HT1080 (cell line): Measurements from ENCODE around the gene CD2BP2. TPM values are rescaled to one million over a fixed set of nuclear protein-coding genes. Genes with fewer than 3 reads are reported as not detected.
A peak's percentile ranks its signal among the peaks of the same experiment; 100 is the strongest.
"Not testable (repeated sequence)": the region's sequence is repeated elsewhere in the genome, so short reads cannot be mapped to it uniquely, and the experiment has no call there.

Experiments used
- DNase-seq: peaks from one replicate; pipeline ENCODE4 v3.0.0-alpha.2; 2015; ENCODE audit warnings: low read depth
- polyA plus RNA-seq, 2 experiments: library from polyadenylated mRNA; depleted of rRNA; stranded (reverse); fragments of >200 nt; gene quantifications; 2 replicates each; pipeline ENCODE4 v1.2.3, GENCODE V29; 2015
- total RNA-seq: library from RNA; depleted of rRNA; stranded (reverse); fragments of >200 nt; shearing (Covaris generic); gene quantifications from 2 replicates; pipeline ENCODE4 v1.2.3, GENCODE V29; 2014; rRNA removed

Gene CD2BP2
- 70.0 and 77.7 TPM in 2 replicates for total RNA-seq
- 49.8 and 54.3 TPM in 2 replicates for polyA plus RNA-seq (2015; cell fraction: cytosol; rRNA removed)
- polyA plus RNA-seq (2015; cell fraction: nucleus; rRNA removed) = 107 and 109 TPM in 2 replicates

GRCh38 chr16:30355144-30355953, at the start of gene CD2BP2:
Gene CD2BP2, minus strand, starts transcription at chr16:30355308. Its CDS starts 627 bp downstream, at chr16:30354681.
- DNase-seq = peak; percentile 99

DNA sequence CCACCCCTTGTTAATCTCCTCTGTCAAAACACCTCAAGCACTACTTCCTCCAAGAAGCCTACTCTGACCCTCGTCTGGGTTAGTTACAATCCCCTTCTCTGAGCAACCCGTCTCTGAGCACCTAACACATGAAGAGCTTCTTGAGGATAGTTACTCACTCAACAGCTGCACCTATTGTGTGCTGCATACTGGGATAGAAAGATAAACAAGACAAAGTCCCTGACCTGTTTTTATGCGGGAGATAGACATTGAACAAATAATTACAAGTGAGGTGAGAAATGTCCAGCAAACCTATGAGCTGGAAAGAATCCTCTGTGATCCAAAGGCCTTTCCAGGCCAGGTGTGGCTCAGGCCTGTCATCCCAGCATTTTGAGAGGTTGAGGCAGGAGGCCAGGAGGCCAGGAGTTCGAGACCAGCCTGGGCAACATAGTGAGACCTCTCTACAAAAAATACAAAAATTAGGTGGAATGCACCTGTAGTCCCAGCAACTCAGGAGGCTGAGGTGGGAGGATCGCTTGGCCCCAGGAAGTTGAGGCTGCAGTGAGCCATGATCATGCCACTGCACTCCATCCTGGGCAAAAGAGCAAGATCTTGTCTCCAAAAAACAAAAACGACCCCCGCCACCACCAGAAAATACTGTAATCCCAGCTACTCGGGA, 46.8 kb upstream of the CD2BP2 start:
- DNase-seq = no peak

GRCh38 chr16:30399435-30400186, 44.5 kb upstream of the CD2BP2 start:
- DNase-seq = no peak

DNA sequence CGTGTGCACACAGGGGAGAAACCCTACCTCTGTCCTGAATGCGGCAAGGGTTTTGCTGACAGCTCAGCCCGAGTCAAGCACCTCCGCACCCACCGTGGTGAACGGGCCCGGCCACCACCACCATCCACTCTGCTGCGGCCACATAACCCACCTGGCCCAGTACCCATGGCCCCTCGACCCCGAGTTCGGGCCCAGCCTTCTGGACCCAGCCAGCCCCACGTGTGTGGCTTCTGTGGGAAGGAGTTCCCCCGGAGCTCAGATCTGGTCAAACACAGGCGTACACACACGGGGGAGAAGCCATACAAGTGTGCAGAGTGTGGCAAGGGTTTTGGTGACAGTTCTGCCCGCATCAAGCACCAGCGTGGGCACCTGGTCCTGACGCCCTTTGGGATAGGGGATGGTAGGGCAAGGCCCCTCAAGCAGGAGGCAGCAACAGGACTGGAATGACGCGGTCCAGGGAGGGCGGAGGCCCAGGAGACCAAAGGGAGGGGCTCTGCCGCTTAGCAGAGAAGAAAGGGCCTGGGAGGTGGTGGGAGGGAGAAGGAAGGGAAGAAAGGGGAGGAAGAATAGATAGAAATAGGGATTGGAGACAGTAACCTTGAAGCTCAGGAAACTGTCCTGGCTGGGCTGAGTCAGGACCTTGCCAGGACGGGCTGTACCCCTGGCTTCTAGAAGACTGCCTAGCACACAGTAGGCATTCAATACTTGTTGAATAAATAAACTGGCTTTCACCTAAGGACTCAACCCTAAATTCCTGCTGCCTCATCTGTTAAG, 43.7 kb upstream of the CD2BP2 start:
- no peak for DNase-seq

- DNase-seq = no peak
These were observed 42.9 kb upstream of the CD2BP2 start for GRCh38 chr16:30397776-30398660.

DNA sequence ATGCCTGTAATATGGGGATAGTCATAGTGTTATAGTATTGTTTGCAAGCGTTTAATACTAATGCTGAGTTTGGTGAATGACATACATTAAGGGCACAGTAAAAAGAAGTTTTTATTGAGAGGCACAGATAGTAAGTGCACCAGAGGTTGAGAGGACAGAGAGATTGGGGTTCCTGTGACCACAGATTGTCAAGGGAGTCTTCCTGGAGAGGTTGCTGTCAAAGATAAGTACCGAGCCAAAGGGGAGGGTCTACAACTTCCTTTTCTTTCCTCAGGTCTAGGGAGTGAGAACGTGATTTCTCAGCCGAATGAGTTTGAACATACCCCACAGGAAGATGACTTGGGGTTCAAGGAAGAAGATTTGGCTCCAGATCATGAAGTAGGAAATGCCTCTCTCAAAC, 41.9 kb upstream of the CD2BP2 start:
- DNase-seq = no peak

DNA sequence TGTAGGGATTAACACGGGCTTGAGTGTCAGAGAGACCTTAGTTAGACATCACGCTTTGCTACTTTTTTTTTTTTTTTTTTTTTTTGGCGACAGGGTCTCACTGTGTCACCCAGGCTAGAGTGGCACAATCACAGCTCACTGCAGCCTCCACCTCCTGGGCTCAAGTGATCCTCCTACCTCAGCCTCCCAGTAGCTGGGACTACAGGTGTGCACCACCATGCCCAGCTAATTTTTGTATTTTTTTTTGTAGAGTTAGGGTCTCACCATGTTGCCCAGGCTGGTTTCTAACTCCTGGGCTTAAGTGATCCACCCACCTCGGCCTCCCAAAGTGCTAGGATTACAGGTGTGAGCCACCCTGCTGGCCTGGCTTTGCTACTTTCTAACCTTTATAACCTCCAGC, 41.5 kb upstream of the CD2BP2 start:
- not testable (repeated sequence) for DNase-seq

GRCh38 chr16:30395992-30396585, 41.0 kb upstream of the CD2BP2 start:
- DNase-seq = peak; percentile 41

DNA sequence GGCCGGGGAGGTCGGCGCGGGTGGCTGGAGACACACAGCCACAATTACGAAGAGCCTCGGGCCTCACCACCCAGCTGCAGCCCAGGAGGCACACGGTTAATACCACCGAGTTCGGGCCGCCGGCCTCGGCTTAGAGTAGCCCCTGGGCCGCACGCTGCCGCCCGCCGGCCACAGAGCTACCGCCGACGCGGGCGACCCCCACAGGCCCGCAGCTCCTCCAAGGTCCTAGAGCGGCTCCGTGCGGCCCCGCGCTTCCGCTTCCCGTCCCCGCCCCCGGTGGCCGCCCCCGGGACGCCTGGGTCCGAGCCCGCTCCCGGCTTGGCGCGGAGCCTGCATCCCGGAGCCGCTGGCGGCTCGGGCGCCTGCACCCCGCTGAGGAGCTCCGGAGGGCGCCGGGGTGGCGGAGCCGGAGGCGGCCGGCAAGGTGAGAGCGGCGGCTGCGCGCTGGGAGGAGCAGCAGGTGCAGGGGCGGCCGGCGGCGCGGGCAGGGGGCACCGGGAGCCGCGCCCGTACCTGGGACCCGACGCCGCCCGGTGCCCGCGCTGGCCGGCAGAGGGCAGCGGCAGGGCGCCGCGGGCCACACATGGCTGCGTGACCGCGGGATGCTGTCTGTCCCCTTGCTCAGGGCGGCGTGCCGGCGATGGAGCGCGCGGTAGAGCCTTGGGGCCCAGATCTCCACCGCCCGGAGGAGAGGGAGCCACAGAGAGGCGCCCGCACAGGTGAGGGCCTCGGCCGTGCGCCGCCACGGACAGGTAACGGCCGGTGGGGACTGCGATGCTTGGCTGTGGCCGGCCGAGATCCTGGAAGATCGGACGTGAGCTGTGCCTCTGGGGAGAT, 40.3 kb upstream of the CD2BP2 start, which contains the start of gene ZNF48:
Gene ZNF48, plus strand, starts transcription at position 266 of the 837 bp plus-strand sequence. Its CDS starts 375 bp downstream, at position 641.
- DNase-seq = peak; percentile 67

DNA sequence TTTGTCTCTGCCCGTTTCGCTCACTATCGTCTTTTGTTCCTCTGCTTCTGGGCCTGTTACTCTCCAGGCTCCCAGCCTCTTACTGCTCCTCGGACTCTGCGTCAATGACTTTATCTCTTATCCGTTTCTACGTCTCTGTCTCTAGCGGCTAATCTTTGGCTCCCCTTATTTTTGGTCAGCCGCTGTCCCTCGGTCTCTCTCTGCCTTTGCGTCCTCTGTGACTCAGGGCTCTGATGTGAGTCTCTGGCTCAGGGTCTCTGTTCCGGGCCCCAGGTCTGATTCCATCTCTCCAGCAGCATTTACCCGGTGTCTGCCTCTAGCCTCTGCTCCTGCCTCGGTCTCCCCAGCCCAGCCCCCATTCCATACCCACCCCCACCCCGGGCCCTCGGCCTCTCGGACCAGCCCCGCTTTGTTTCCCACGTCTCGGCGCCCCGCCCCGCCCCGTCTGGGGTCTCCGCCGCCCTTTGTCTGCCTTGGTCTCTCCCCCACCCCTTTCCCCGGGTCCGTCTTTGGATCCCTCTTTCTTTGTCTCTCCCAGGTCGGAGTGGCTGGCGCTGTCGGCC, 39.6 kb upstream of the CD2BP2 start:
- no peak for DNase-seq

DNA sequence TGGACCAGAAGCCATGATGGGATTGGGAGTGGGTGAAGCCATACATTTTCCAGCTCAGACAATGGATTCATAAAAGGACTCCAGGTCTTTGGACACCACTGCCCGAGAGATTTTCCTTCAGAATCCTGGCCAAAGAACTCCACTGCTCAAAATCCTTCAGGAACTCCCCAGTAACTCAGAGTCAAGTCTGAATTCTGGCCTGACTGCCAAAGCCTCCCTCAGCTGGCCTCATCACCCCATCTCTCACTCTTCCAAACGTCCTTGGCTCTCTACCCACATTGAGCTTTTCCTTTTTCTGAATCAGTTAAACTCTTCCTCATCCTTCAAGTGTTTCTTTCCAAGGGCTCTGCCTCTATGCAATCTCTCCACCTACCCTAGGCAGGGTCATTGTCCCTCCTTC, 28.4 kb upstream of the CD2BP2 start:
- no peak for DNase-seq

- no peak for DNase-seq
These were observed 27.2 kb upstream of the CD2BP2 start, which contains the start of gene SEPTIN1 for GRCh38 chr16:30382111-30382881. Gene SEPTIN1, minus strand, starts transcription at chr16:30382561. Its CDS starts 19 bp downstream, at chr16:30382542.

GRCh38 chr16:30381291-30382041, 26.4 kb upstream of the CD2BP2 start:
- DNase-seq = no peak

GRCh38 chr16:30380803-30381208, 25.7 kb upstream of the CD2BP2 start:
- no peak for DNase-seq

GRCh38 chr16:30380072-30380802, 25.1 kb upstream of the CD2BP2 start:
- DNase-seq = no peak
